ENCODE results near the gene PNPLA7.
A peak's percentile ranks its signal among the peaks of the same experiment; 100 is the strongest.
"Not testable (repeated sequence)": the region's sequence is repeated elsewhere in the genome, so short reads cannot be mapped to it uniquely, and the experiment has no call there.

Gene PNPLA7

DNA sequence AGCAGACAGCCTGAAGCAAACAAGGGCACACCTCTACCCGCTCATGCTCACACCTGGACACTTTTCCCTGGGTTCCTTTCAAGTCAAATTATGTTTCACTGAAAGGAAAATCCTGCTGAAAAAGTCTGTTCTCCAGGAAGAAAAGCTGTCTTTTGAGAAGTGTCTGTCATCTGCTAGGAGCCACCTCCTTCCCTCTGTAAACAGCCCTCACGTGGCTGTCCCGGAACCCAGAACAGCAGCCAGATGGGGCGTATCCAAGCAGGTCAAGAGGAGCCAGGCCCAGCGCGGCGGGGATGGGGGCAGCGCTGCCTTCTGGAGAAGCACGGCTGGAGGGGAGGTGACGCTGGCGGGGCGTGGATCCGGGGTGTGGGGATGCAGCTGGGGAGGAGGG lies at the start of gene PNPLA7:
Gene PNPLA7 (minus strand): TSS at position 172 of the 391 bp plus-strand sequence. CDS start 205 bp downstream, outside the sequence.
- DNase-seq (ENCODE audit: low read depth in 2 of 2) = peak; percentile 16 to 37

DNA sequence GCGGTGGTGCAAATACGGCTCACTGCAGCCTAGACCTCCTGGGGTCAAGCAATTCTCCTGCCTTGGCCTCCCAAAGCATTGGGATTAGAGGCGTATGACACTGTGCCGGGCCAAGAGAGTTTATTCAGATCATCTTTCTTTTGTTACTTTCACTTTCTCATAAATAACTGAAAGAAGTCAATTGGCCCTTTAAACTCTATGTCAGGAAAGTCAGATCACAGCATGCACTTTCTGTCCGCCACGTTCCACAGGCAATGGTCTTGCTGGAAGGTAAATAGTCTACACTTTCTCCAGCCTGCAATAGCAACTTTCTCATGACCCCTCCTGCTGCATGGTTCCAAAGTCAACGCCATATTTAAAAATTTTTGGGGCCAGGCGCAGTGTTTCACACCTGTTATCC lies 48.7 kb upstream of the PNPLA7 start:
- DNase-seq (ENCODE audit: low read depth in 2 of 2) = no peak

DNA sequence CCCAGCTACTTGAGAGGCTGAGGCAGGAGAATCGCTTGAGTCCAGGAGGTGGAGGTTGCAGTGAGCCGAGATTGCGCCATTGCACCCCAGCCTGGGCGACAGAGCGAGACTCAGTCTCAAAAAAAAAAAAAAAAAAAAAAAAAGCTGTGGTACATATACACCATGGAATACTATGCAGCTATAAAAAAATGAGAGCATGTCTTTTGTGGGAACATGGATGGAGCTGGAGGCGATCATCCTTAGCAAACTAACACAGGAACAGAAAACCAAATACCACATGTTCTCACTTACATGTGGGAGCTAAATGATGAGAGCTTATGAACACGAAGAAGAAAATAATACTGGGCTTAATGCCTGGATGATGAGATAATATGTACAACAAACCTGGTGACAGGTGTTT lies 46.4 kb upstream of the PNPLA7 start:
- not testable (repeated sequence) for DNase-seq (ENCODE audit: low read depth in 2 of 2)

DNA sequence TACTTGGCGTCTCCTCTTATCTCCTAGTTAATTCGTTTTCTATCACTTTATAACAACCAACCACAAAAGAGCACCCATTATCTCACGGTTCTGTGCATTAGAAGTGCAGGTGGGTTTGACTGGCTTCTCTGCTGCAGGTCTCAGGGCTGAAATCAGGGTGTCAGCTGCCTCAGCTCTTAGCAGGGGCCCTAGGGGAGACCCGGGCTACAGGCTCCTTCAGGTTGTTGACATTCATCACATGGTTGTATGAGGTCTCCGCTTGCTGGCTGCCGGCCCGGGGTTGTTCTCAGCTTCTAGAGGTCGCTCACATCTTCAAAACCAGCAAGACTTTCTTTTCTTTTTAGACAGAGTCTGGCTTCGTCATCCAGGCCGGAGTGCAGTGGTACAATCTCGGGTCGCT lies 43.0 kb upstream of the PNPLA7 start:
- no peak for DNase-seq (ENCODE audit: low read depth in 2 of 2)

DNA sequence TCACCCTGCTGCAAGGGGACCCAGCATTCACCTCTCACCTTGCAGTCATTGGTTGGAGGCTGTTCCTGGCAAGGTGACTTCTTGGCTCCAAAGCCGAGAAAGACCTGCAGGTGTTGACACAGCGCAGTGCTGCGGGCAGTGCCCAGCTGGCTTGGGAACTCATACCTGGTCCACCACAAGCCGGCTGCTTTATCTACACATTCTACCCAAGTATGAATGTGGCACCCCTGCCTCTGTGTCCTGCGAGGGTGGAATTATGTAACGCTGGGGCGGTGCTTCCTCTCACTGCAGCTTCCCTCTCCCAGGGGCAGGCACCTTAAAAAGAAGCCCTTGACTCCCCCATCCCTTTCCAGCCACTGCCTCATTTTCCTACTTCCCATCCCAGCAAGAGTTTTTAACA lies 42.6 kb upstream of the PNPLA7 start:
- no peak for DNase-seq (ENCODE audit: low read depth in 2 of 2)

DNA sequence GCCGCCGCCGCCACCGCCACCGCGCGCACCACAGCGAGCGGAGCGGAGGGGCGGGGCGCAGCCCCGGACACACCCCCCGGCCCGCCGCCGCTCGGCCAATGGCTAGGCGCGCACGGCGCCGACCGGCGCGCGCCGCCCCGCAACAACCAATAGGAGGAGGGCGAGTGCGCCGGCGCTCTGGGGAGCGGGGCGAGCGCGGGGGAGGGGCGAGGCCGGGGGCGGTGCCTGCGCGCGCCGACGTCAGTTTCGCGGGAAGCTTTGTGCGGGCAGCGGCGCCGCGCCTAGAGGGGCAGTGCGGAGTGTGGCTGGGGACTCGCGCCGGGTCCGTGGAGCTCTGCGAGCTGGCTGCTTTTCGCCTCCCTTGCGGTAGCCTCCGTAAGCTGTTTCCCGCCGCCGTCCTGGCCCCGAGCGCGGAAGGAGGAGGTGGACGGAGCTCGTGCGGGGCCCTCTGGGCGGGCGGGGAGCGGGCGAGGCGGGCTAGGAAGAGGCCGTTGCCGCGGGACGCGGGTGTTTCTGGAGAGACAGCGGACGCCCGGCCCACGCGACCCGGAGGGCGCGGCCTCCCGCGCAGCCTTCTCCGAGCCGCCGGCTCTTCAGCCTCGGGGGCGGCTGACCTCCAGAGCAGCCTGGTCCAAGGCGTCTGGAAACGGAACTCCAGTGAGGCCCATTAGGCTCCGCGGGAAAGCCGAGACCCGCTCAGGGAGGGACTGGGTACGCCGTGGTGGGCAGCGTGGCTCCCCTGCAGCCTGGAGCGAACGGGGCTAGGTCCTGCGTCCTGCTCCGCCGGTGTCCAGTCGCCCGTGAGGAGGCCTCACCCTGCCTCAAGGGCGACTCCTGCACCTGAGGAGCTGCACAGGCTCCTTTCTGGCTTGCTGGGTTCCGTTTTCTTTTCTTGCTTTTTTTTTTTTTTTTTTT lies 40.5 kb upstream of the PNPLA7 start, which contains the start of gene ZMYND19:
Gene ZMYND19 (minus strand): TSS at position 44 of the 915 bp plus-strand sequence. CDS start 249 bp downstream, outside the sequence.
- peak; percentile 80 to 81 for DNase-seq (ENCODE audit: low read depth in 2 of 2)

DNA sequence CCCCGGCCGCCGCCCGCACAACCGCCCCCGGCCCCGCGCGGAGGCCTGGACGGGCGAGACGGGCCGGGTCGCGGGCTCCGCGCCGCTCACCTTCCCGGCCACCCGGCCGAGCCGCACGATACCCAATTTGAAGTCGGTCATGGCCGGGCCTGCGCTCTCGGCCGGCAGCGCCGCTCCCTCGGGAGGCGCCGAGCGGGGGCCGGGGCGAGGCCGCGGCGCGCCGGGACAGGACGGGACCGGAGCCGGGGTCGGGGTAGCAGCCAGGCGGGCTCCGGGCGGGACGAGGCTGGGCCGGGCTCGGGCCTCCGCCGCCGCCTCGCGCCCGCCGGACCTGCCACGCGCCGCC lies 39.9 kb upstream of the PNPLA7 start:
- no peak for DNase-seq (ENCODE audit: low read depth in 2 of 2)

DNA sequence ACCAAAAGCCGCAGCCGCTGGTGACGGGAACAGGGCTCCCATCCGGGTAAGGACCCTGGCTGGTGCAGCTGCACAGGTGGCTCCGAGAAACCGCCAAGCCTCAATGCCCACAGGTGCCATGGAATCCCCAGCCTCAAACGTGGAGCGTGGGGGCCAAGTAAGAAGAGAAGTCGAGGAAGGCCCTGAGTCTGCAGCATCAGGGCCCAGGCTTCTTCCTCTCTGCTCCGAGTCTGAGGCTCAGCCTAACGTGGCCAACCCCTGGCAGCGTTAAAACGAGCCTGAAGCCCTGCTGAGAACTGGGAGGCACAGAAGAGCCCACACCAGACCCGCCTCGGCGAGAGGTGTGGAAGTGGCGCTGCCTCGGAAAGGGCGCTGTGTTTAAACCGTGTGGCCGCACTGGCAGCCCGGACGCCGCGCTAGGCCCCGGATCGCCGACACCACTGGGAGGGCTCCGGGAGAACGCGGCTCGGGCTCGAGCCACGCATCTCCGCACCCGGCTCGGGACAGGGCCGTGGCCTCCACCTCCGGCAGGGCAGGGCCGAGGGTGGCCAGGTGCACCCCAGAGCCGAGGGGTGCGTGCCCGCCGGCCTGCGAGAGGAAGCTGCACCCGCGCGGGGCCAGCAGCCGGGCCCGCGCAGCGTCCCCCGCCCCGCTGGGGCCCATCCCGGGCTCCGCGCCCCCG lies 39.4 kb upstream of the PNPLA7 start:
- no peak for DNase-seq (ENCODE audit: low read depth in 2 of 2)

DNA sequence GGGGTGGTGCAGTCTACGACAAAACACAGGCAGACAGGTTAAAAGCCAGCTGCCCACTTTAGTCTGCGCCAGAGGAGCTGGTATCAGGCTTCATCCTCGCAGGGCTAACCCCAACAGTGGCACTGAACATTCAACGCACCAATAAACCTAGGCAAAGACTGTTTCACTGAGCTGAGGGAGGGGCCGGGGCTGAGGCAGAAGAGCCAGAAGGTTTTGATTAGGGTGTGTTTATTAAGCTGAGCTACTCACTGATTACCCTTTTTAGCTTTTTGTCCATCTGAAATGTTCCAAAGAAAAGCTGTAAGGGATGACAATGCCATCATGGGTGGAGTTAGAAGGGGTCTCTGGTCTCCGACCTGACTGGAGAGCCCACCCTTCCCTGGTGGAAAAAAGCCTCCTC lies 38.7 kb upstream of the PNPLA7 start:
- DNase-seq (ENCODE audit: low read depth in 2 of 2) = no peak

DNA sequence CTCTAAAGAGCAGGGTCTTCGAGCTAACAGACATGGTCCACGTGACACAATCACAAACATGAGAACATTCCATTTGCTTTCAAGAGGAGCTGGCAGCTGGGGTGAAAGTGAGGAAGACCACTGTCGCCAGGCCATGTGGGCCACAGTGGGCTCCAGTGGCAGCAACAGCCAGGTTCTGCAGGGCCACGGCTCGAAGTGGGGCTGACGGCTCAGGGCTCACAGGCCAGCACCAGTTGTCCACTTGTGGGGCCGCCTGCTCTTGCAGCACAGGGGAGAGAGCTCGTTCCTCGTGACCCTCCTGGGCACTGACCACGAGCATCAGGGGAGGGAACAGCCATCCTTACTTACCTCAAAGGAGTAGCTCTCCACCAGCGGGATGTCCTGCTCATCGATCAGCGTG lies 38.1 kb upstream of the PNPLA7 start:
- no peak for DNase-seq (ENCODE audit: low read depth in 2 of 2)

DNA sequence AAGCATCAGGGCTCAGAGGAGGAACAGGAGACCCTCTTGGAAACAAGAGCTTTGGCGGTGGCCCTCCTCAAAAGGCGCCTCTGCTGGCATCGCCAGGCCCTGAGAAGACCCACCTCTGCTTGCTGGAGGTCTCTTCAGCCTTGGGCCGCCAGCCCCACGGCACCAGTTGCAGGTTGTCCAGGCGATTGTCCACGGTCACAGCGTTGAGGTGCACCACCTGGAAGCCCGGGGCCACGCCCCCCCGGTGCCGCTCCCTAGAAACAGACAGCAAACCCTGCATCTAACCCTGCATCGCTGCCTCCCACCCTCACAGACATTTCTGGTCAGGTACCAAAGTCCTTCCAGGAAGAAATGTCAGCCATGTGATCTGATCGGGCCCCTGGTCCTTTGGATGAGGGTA lies 36.7 kb upstream of the PNPLA7 start:
- no peak for DNase-seq (ENCODE audit: low read depth in 2 of 2)

DNA sequence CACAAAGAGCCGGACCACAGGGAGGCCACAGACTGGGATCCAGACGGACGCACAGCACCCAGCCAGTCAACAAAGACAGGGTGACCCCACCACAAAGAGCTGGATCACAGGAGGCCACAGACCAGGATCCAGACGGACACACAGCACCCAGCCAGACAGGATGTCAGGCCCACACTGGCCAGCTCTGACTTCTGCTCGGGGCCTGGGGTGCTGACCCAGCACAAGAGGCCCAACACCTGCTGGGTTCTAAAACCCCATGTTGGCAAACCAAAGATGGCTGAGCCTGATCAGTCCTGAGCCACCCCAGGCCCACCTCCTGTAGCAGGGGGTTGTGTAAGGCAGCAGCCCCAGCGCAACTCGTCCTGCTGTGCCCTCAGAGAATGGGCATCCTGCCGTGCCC lies 33.8 kb upstream of the PNPLA7 start:
- DNase-seq (ENCODE audit: low read depth in 2 of 2) = no peak

DNA sequence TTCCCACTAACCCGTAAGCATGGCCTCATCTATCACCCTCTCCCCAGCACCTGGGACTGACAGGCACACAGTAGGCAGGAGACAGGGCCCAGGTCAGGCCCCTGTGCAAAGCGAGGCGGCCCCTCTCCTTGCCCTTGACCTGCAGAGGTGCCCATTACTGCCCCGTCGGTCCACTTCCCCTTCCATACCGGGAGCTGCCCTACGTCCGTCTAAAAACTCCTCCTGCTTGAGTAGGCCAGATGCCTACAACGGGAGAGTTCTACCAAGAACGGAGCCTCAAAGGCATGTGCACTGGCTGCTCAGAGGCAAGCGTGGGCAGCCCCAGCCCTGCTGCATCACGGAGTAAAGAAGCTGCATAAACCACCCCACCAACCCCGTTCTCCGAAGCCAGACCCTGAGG lies 33.1 kb upstream of the PNPLA7 start:
- no peak for DNase-seq (ENCODE audit: low read depth in 2 of 2)

DNA sequence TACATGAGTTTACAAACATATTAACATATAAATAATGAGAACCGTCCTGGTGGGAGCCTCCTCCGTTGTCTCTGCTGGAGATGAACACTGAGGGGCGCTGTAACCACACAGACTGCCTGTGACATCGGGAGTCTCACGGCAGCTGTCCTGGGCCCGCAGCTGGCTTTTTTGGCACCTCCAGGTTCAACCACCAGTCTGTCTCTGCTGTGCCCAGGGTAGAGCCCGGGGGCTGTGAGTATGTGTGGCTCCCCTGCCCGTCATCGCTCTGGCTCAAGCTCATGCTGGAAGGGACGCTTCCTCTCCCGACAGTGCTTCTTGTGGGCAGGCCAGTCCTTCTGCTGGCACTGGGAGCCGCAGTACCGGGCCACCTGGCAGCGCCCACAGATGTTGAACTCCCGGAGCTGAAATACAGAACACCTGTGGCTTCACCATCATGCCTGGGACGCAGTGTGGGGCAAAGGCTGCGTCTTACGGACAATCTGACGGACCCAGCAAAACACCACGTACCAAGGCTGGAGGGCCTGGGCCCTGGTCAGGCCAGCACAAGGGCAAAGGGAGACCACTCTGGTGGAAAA lies 32.2 kb upstream of the PNPLA7 start:
- no peak for DNase-seq (ENCODE audit: low read depth in 2 of 2)

DNA sequence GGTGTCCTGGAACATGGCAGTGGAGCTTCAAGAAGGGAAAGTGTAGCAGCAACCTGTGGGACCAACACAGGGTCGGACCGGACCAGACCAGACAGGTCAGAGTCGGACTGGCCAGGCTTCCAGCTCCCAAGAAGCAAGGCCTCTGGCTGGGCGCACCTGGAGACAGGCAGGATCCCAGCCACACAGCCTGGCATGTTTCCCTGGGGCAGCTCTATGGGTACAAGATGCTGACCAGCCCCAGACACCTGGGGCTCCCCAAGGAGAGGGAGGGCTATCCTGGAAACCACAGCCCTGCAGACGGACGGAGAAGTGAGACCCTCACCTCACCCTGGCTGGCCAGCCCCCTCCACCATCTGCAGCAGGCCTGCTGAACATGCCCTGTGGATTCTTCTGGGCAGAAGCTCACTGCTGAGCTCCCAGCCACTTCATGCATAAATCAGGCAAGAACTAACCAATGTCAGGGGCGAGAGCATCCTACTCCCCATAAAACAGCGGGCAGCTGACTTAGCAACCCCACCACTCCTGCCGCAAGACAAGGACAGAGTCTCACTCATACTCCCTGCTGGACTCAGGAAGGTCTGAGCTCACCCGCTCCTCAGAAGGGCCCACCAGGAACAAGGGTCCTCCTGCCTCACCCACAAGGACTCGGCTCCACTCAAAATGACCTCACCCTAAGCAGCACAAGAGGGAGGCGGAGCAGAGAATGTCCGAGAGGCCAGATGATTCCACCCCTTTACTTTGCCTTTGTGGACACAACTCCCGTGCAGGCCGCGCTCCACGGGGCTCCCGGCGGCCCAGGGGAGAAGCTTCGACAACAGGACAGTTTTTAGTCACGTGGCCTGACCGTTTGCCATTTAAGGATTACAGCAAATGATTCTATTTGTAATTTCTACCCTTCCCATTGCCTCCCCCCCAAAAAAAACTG lies 31.4 kb upstream of the PNPLA7 start:
- no peak for DNase-seq (ENCODE audit: low read depth in 2 of 2)

DNA sequence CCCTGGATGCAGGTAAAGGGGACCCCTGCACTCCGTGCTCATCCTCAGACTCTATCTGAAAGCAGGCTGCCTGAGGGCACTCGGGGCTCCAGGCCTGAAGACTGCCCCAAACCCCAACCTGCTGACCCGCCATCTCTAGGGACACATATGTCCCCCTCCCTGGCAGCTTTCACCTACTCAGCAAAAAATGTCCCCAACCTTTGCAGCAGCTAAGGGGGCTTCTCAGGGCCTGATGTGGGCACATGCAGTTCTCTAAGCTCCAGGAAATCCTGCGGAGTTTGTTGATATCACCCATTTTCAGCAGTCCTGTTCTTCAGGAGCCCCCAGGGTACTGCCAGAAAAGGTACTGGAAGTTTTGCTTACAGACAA lies 30.7 kb upstream of the PNPLA7 start:
- DNase-seq (ENCODE audit: low read depth in 2 of 2) = no peak

DNA sequence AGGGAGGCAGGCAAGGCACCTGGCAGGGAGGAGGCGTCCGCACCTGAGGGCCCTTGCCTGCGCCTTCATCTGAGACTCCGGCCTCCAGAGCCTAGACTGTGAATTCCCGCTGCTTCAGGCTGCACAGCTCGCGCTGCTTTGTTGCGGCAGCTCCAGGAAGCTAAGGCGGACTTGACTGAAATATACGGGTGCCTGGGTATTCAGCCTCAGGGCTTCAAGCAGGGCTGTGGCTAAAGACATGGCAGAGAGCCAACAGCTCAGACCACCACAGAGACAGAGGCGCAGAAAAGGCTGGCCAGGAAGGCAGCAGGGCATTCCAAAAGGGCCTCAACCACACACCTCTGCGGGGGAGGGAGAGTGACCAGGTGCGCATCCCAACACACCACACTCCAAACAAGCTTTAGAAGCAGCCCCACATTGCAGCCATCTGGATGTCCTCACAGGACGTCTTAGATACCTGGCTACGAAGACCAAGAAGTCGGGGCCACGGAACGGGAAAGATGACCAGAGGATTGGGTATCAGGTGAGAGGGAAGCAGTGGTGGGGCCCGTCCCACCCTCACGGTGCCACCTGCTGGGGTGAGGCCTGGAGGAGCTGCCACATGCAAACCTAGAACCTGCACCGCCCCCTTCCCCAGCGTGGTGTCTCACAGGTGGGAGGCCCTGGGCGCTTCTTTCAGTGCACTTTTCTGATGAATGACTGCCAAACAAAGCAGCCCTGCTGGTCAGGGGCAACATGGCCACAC lies 30.2 kb upstream of the PNPLA7 start:
- no peak for DNase-seq (ENCODE audit: low read depth in 2 of 2)

DNA sequence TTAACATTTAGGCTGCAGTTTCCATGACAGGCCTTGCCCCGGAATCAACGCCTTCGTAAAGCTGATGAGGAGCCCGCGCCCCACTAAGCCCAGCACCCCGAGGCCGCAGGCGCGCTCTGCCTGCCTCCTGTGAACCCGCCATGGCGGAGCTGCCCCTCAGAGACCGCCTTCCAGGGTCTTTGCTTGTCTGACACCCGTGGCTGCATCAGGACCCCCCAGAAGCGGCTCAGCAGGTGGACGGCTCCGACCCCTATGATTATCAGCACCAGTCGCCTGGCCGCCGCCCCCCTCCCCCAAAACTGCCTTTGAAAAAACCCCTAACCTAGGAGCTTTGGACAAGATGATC lies 29.0 kb upstream of the PNPLA7 start:
- DNase-seq (ENCODE audit: low read depth in 2 of 2) = no peak

DNA sequence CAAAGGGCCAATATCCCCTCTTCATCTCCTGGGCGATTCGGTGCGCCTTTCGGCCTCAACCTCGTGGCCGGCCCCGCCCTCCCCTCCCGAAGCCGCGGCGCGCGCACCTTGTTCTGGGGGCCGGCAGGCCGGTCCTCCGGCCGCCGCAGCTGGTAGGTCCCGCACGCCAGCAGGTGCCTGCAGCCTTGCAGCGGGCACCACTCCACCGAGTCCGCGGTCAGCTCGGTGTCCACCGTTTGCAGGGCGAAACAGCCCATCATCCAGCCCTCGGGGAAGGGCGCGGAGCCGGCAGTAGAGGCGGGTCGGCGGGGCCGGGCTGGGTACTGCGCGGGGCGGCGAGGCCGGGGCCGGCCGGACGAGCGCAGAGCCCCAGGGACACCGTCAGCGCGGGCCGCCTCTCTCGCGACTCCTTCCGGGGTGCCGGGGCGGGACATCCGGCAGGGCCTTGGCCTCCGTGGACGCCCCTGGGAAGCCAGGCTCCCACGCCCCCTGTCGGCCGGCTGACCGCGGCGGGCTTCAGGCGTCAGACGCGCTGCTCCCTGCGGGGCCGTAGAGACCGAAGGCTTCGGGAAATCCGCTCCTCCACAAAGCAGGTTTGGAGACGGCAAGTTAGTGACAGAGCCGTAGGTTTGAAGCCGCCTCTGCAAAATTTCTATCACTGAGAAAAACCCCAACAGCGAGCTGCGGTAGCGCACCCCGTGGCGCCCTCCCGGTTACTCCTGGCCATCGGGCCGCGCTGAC lies 28.5 kb upstream of the PNPLA7 start, which contains the start of gene DPH7:
Gene DPH7 (minus strand): TSS at position 408 of the 741 bp plus-strand sequence. CDS start 148 bp downstream, at position 260.
- DNase-seq (ENCODE audit: low read depth in 2 of 2) = peak; percentile 90 to 97

DNA sequence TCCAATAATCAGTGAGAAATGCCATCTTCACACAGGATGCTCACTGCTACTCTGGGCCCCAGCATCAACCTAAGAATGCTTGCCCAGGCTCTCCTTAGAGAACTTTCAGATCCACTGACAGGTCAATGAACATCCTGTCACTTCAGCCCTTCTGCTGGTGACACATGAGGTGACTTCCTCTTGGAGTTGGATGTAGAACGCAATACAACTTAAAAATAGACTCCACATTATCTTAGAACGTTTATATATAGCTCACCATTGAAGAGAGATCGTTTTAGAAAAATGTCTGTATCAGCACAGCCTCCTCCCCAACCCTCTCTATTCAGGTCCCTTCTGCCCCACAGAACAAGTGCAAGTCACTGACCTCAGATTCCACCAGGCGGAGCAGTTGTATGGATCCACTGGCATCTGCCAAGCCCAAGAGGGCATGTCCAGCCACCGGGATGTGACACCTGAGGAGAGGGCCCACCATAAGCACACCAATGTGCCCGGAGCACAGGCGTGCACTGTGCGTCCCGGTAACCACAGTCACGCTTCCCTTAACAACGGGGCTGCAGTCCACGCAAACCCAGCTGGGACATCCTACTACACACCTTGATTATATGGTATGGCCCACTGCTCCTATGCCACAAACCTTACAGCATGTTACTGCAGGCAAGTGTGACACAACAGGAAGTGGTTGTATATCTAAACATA lies 25.7 kb upstream of the PNPLA7 start:
- DNase-seq (ENCODE audit: low read depth in 2 of 2) = no peak

All from stimulated activated CD4-positive, alpha-beta T cell treated with anti-CD3 and anti-CD28 coated beads, Interleukin-12 subunit alpha, Interleukin-12 subunit beta, amount 100 ng/mL, for 24 hours (primary cell).